WTC11 (cell line): Measurements from ENCODE around the gene TULP3. TPM values are rescaled to one million over a fixed set of nuclear protein-coding genes. Genes with fewer than 3 reads are reported as not detected.

Experiments used
- ATAC-seq: fragments of 200-7000 bp; cut with Tn5 transposase; 2 replicates; pipeline ENCODE4 v1.10.0; 2021; ENCODE audit warnings: mild to moderate bottlenecking, moderate library complexity
- CTCF ChIA-PET: fragments of 300-600 bp; sonication (Branson Sonifier 250); formaldehyde crosslinking; loops from one replicate; lab custom pipeline; 2021; ENCODE audit warnings: antibody characterized with exemption; lab: Charles Lee
- POLR2A ChIA-PET: fragments of 350-600 bp; sonication (Branson Sonifier 250); formaldehyde crosslinking; loops from one replicate; lab custom pipeline; 2021; ENCODE audit warnings: antibody characterized with exemption; lab: Charles Lee
- DNase-seq: peaks from one replicate; pipeline ENCODE4 v3.0.0; 2021; ENCODE audit warnings: low spot score
- H3K27ac Mint-ChIP-seq: 2 replicates; pipeline ENCODE4 v1.8.0; 2021; ENCODE audit warnings: mixed read lengths
- H3K27me3 Mint-ChIP-seq: 2 replicates; pipeline ENCODE4 v1.8.0; 2021; ENCODE audit warnings: low read depth, mild to moderate bottlenecking, moderate library complexity, mixed read lengths
- H3K36me3 Mint-ChIP-seq: 2 replicates; pipeline ENCODE4 v1.8.0; 2021; ENCODE audit warnings: mixed read lengths
- H3K4me1 Mint-ChIP-seq: 2 replicates; pipeline ENCODE4 v1.8.0; 2022; ENCODE audit warnings: mixed read lengths
- H3K4me3 Mint-ChIP-seq: 2 replicates; pipeline ENCODE4 v1.8.0; 2021; ENCODE audit warnings: mild to moderate bottlenecking, moderate library complexity, mixed read lengths
- H3K9me3 Mint-ChIP-seq: 2 replicates; pipeline ENCODE4 v1.8.0; 2021; ENCODE audit warnings: mixed read lengths
- AR ChIP-seq: fragments of 250-450 bp; sonication (Bioruptor Pico); IDR thresholded peaks from 2 replicates; pipeline ENCODE4 v1.9.0; 2021; ENCODE audit warnings: mild to moderate bottlenecking
- ATF1 ChIP-seq: sonication (generic); formaldehyde crosslinking; IDR thresholded peaks from 2 replicates; pipeline ENCODE4 v1.8.1; 2023; ENCODE audit warnings: mild to moderate bottlenecking, moderate library complexity, missing genetic modification reagents
- CBFB ChIP-seq: sonication (generic); formaldehyde crosslinking; IDR thresholded peaks from 2 replicates; pipeline ENCODE4 v1.8.1; 2022; ENCODE audit warnings: mild to moderate bottlenecking, low read depth, missing genetic modification reagents
- CREB1 ChIP-seq: sonication (generic); formaldehyde crosslinking; IDR thresholded peaks from 2 replicates; pipeline ENCODE4 v1.8.0; 2023; ENCODE audit warnings: mild to moderate bottlenecking, missing genetic modification reagents
- CTCF ChIP-seq: fragments of 200-600 bp; IDR thresholded peaks from 2 replicates; pipeline ENCODE4 v1.8.0; 2022; ENCODE audit warnings: antibody characterized with exemption
- GABPB1 ChIP-seq: sonication (generic); formaldehyde crosslinking; IDR thresholded peaks from 2 replicates; pipeline ENCODE4 v1.8.1; 2023; ENCODE audit warnings: mild to moderate bottlenecking, missing genetic modification reagents
- JUN ChIP-seq: sonication (generic); formaldehyde crosslinking; IDR thresholded peaks from 2 replicates; pipeline ENCODE4 v1.8.0; 2023; ENCODE audit warnings: mild to moderate bottlenecking, missing genetic modification reagents
- MAX ChIP-seq: sonication (generic); formaldehyde crosslinking; IDR thresholded peaks from 2 replicates; pipeline ENCODE4 v1.8.0; 2022; ENCODE audit warnings: mild to moderate bottlenecking, missing genetic modification reagents
- NFATC4 ChIP-seq: fragments of 250-450 bp; sonication (Bioruptor Pico); IDR thresholded peaks from 2 replicates; pipeline ENCODE4 v1.9.0; 2021; ENCODE audit warnings: mild to moderate bottlenecking
- NFE2L1 ChIP-seq: sonication (generic); formaldehyde crosslinking; IDR thresholded peaks from 2 replicates; pipeline ENCODE4 v1.8.1; 2023; ENCODE audit warnings: missing genetic modification reagents
- OVOL2 ChIP-seq: fragments of 250-450 bp; sonication (Bioruptor Pico); IDR thresholded peaks from 2 replicates; pipeline ENCODE4 v1.9.0; 2021; ENCODE audit warnings: mild to moderate bottlenecking, borderline replicate concordance
- USF1 ChIP-seq: sonication (generic); formaldehyde crosslinking; IDR thresholded peaks from 2 replicates; pipeline ENCODE4 v1.8.0; 2022; ENCODE audit warnings: mild to moderate bottlenecking, missing genetic modification reagents
- ZBTB43 ChIP-seq: sonication (generic); formaldehyde crosslinking; IDR thresholded peaks from 2 replicates; pipeline ENCODE4 v1.8.1; 2023; ENCODE audit warnings: mild to moderate bottlenecking, missing genetic modification reagents
- ZNF121 ChIP-seq: sonication (generic); formaldehyde crosslinking; IDR thresholded peaks from 2 replicates; pipeline ENCODE4 v1.8.0; 2023; ENCODE audit warnings: missing genetic modification reagents
- ZNF263 ChIP-seq: sonication (generic); formaldehyde crosslinking; IDR thresholded peaks from 2 replicates; pipeline ENCODE4 v1.8.1; 2022; ENCODE audit warnings: low read depth, mild to moderate bottlenecking, moderate library complexity, missing genetic modification reagents
- ZNF281 ChIP-seq: sonication (generic); formaldehyde crosslinking; IDR thresholded peaks from 2 replicates; pipeline ENCODE4 v1.8.0; 2023; ENCODE audit warnings: mild to moderate bottlenecking, missing genetic modification reagents
- ZNF317 ChIP-seq: sonication (generic); formaldehyde crosslinking; IDR thresholded peaks from 2 replicates; pipeline ENCODE4 v1.8.1; 2023; ENCODE audit warnings: low read depth, mild to moderate bottlenecking, moderate library complexity, missing genetic modification reagents, borderline replicate concordance
- ZNF416 ChIP-seq: fragments of 250-450 bp; sonication (Bioruptor Pico); IDR thresholded peaks from 2 replicates; pipeline ENCODE4 v1.9.0; 2021; ENCODE audit warnings: mild to moderate bottlenecking, inconsistent platforms
- ZNF671 ChIP-seq: fragments of 250-450 bp; sonication (Bioruptor Pico); IDR thresholded peaks from 2 replicates; pipeline ENCODE4 v1.8.0; 2021; ENCODE audit warnings: mild to moderate bottlenecking
- total RNA-seq: library from RNA; stranded (reverse); gene quantifications from 3 replicates; pipeline ENCODE4 v1.2.3, GENCODE V29; 2021

TULP3 gene
- total RNA-seq, 1 experiment from 2014 or later = 17.4 TPM

- TF ChIP-seq AR (CRISPR knock-in tag) = no peak
- TF ChIP-seq ZNF263 (CRISPR knock-in tag) = no peak
- no peak for TF ChIP-seq NFE2L1
- no peak for TF ChIP-seq OVOL2
- no peak for TF ChIP-seq ZNF671 (CRISPR knock-in tag)
Measured at GRCh38 chr12:2902272-2902880, 11.7 kb downstream of the TULP3 start (continued).

- TF ChIP-seq CTCF = no peak
- TF ChIP-seq ZNF121 (CRISPR knock-in tag) = no peak
- no peak for TF ChIP-seq NFATC4 (CRISPR knock-in tag)
- TF ChIP-seq CREB1 (CRISPR knock-in tag) = no peak
- DNase-seq (no peak), ATAC-seq (no peak)
- POLR2A ChIA-PET = interaction anchor here (0.5 to 1.1 kb wide), 2 partner anchors 14 to 38 kb away, joined by 3 to 4 read pairs; partner anchors contain the start of gene TULP3
- H3K9me3 Mint-ChIP-seq = no peaks in the 10 kb centered on the region
- no peak overlapping the region for H3K4me3 Mint-ChIP-seq
- H3K27ac Mint-ChIP-seq = peak overlapping the region; percentile 38; the same call in 1 of the 2 replicates
- peaks cover 11% of the 10 kb centered on the region; the same call in 1 of the 2 replicates for H3K4me1 Mint-ChIP-seq
- H3K27me3 Mint-ChIP-seq = no peaks in the 10 kb centered on the region
- CTCF ChIA-PET = interaction anchor here (0.9 kb wide), 1 partner anchor 212 kb away, joined by 3 read pairs; no protein-coding TSS in a partner anchor
- no peaks in the 10 kb centered on the region for H3K36me3 Mint-ChIP-seq
Measured at GRCh38 chr12:2904260-2904659, 13.6 kb downstream of the TULP3 start.

- Mint-ChIP-seq H3K9me3 (no peaks in the 10 kb centered on the region), H3K27me3 (no peaks in the 10 kb centered on the region), H3K36me3 (peaks cover 6% of the 10 kb centered on the region), H3K27ac (peak overlapping the region; percentile 77), H3K4me1 (peaks cover 38% of the 10 kb centered on the region), H3K4me3 (no peak overlapping the region)
- no peak for TF ChIP-seq ZNF416 (CRISPR knock-in tag)
- TF ChIP-seq USF1 (CRISPR knock-in tag) = no peak
- no peak for TF ChIP-seq CBFB (CRISPR knock-in tag)
- no peak for DNase-seq
- CTCF ChIA-PET = interaction anchor here (1.0 to 1.6 kb wide), 8 partner anchors 22 to 160 kb away, joined by 3 to 12 read pairs (median 5); no protein-coding TSS in a partner anchor
- POLR2A ChIA-PET = no interaction called here
- peak; percentile 58 for ATAC-seq
Measured at GRCh38 chr12:2912216-2912575, 21.5 kb downstream of the TULP3 start.

- ChIA-PET POLR2A (no interaction called here), CTCF (interaction anchor here (1.4 kb wide), 1 partner anchor 34 kb away, joined by 5 read pairs; no protein-coding TSS in a partner anchor)
- peaks cover 15% of the 10 kb centered on the region for H3K4me1 Mint-ChIP-seq
- no peaks in the 10 kb centered on the region for H3K27me3 Mint-ChIP-seq
- DNase-seq (no peak), ATAC-seq (no peak)
- no peak overlapping the region for H3K4me3 Mint-ChIP-seq
- H3K27ac Mint-ChIP-seq = peak overlapping the region; percentile 11; the same call in 1 of the 2 replicates
- H3K36me3 Mint-ChIP-seq = peaks cover 16% of the 10 kb centered on the region
- no peaks in the 10 kb centered on the region for H3K9me3 Mint-ChIP-seq
- TF ChIP-seq ZNF281 (no peak), ZNF317 (CRISPR knock-in tag) (no peak), GABPB1 (no peak), USF1 (CRISPR knock-in tag) (no peak), ZBTB43 (CRISPR knock-in tag) (no peak), MAX (CRISPR knock-in tag) (no peak), JUN (CRISPR knock-in tag) (no peak), ZNF263 (CRISPR knock-in tag) (no peak), ATF1 (CRISPR knock-in tag) (no peak)
Measured at GRCh38 chr12:2919249-2919648, 28.6 kb downstream of the TULP3 start.
